DND-41 (cell line): Measurements from ENCODE around the gene RNPEPL1.
A peak's percentile ranks its signal among the peaks of the same experiment; 100 is the strongest.

ENCODE experiments used
- ATAC-seq: fragments of 200-7000 bp; cut with Tn5 transposase; 3 replicates; pipeline ENCODE4 v1.9.1; 2021; ENCODE audit warnings: low read depth; ENCODE audit not compliant: insufficient read depth
- DNase-seq: peaks from one replicate; pipeline ENCODE4 v3.0.0-alpha.2; 2020
- H2AFZ ChIP-seq: 2 replicates; pipeline ENCODE4 v1.6.0; 2012; ENCODE audit warnings: low read depth, low read length
- H3K27ac ChIP-seq: 2 replicates; pipeline ENCODE4 v1.5.1; 2012; ENCODE audit warnings: low read length, inconsistent platforms
- H3K27me3 ChIP-seq: fragments of 200-600 bp; sonication (generic); 2 replicates; pipeline ENCODE4 v1.6.0; 2012; ENCODE audit warnings: low read length, mild to moderate bottlenecking, inconsistent platforms; ENCODE audit not compliant: insufficient read depth, poor library complexity
- H3K36me3 ChIP-seq: 2 replicates; pipeline ENCODE4 v1.5.1; 2012; ENCODE audit warnings: low read length, inconsistent platforms; ENCODE audit not compliant: insufficient read depth
- H3K4me1 ChIP-seq: 2 replicates; pipeline ENCODE4 v1.5.1; 2012; ENCODE audit warnings: mild to moderate bottlenecking, low read length; ENCODE audit not compliant: insufficient read depth
- H3K4me2 ChIP-seq: 2 replicates; pipeline ENCODE4 v1.6.0; 2012; ENCODE audit warnings: mild to moderate bottlenecking, moderate library complexity, low read length, inconsistent platforms; ENCODE audit not compliant: insufficient read depth
- H3K4me3 ChIP-seq, 2 experiments: fragments of 200-600 bp in 1 of 2; shearing (Covaris generic) in 1 of 2; 2 replicates each; pipeline ENCODE4 v1.5.1; 2012 to 2016; ENCODE audit warnings: inconsistent platforms in 2 of 2, low read length in 2 of 2, mild to moderate bottlenecking in 2 of 2, low read depth in 1 of 2, moderate library complexity in 1 of 2
- H3K79me2 ChIP-seq: 2 replicates; pipeline ENCODE4 v1.6.0; 2012; ENCODE audit warnings: low read length, inconsistent platforms; ENCODE audit not compliant: insufficient read depth
- H3K9ac ChIP-seq: 2 replicates; pipeline ENCODE4 v1.6.0; 2012; ENCODE audit warnings: low read depth, mild to moderate bottlenecking, inconsistent platforms, low read length, moderate library complexity
- H3K9me3 ChIP-seq: 2 replicates; pipeline ENCODE4 v1.5.1; 2012; ENCODE audit warnings: low read length, moderate library complexity, mild to moderate bottlenecking, inconsistent platforms; ENCODE audit not compliant: insufficient read depth, severe bottlenecking
- H4K20me1 ChIP-seq: 2 replicates; pipeline ENCODE4 v1.6.0; 2012; ENCODE audit warnings: low read length; ENCODE audit not compliant: insufficient read depth
- EZH2 ChIP-seq: IDR thresholded peaks from 3 replicates; pipeline ENCODE4 v1.6.1; 2012; ENCODE audit warnings: borderline replicate concordance, low read depth, mild to moderate bottlenecking, moderate library complexity, low read length, inconsistent platforms; ENCODE audit not compliant: severe bottlenecking
- TF ChIP-seq, protein P1 (sequence below): IDR thresholded peaks from 2 replicates; pipeline ENCODE4 v1.5.1; 2012; ENCODE audit warnings: borderline replicate concordance, low read length, moderate library complexity, mild to moderate bottlenecking; ENCODE audit not compliant: poor library complexity, severe bottlenecking; ENCODE audit errors: extremely low read depth

RNPEPL1 gene, protein sequence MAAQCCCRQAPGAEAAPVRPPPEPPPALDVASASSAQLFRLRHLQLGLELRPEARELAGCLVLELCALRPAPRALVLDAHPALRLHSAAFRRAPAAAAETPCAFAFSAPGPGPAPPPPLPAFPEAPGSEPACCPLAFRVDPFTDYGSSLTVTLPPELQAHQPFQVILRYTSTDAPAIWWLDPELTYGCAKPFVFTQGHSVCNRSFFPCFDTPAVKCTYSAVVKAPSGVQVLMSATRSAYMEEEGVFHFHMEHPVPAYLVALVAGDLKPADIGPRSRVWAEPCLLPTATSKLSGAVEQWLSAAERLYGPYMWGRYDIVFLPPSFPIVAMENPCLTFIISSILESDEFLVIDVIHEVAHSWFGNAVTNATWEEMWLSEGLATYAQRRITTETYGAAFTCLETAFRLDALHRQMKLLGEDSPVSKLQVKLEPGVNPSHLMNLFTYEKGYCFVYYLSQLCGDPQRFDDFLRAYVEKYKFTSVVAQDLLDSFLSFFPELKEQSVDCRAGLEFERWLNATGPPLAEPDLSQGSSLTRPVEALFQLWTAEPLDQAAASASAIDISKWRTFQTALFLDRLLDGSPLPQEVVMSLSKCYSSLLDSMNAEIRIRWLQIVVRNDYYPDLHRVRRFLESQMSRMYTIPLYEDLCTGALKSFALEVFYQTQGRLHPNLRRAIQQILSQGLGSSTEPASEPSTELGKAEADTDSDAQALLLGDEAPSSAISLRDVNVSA

DNA sequence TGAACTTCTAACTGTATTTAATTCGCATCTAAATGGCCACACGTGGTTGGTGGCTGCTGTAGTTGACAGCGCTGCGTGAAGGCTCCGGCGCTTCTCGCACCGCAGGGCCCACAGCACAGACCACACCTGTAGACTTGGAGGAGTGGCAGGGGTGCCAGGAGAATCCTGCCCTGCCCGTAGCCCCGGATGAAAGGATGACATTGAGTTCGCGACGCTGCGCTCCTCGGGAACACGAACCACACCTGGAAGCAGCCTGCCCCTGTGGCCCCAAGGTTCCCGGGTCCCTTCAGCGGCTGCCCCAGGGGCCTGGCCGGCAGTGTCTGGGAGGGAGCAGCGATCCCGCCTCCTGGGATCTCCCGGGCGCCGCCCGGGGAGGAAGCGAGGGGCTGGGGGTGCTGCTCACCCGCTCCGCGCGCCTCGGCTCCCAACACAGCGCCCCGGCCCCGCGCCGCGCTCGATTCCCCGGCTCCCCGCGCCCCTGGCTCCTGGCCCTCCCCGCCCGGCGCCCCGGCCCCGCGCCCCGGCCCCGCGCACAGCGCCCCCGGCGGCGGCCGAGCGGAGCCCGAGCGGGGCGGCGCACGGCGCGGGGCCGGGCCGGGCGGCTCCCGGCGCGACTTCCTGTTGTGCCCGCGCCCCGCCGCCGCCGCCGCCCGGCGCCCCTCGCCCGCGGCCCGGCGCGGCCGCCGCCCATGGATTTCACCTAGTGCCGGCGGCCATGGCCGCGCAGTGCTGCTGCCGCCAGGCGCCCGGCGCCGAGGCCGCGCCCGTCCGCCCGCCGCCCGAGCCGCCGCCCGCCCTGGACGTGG, at the start of gene RNPEPL1:
Gene RNPEPL1 (plus strand): TSS at position 613 of the 806 bp plus-strand sequence. CDS start 103 bp downstream, at position 716.
- Histone ChIP-seq H3K27ac (peak within 1 kb of the TSS; percentile 85), H3K36me3 (peaks cover 31% of the 10 kb centered on the region), H2AFZ (peak within 1 kb of the TSS; percentile 79), H4K20me1 (peaks cover 35% of the 10 kb centered on the region), H3K79me2 (peaks cover 64% of the 10 kb centered on the region), H3K4me2 (peak within 1 kb of the TSS; percentile 81), H3K9ac (peak within 1 kb of the TSS; percentile 88), H3K27me3 (no peaks in the 10 kb centered on the region), H3K4me3 (peak within 1 kb of the TSS; percentile 64 to 84; a peak in 3 of 4 replicates), H3K4me1 (peaks cover 67% of the 10 kb centered on the region), H3K9me3 (no peaks in the 10 kb centered on the region)
- TF ChIP-seq, protein P1, sequence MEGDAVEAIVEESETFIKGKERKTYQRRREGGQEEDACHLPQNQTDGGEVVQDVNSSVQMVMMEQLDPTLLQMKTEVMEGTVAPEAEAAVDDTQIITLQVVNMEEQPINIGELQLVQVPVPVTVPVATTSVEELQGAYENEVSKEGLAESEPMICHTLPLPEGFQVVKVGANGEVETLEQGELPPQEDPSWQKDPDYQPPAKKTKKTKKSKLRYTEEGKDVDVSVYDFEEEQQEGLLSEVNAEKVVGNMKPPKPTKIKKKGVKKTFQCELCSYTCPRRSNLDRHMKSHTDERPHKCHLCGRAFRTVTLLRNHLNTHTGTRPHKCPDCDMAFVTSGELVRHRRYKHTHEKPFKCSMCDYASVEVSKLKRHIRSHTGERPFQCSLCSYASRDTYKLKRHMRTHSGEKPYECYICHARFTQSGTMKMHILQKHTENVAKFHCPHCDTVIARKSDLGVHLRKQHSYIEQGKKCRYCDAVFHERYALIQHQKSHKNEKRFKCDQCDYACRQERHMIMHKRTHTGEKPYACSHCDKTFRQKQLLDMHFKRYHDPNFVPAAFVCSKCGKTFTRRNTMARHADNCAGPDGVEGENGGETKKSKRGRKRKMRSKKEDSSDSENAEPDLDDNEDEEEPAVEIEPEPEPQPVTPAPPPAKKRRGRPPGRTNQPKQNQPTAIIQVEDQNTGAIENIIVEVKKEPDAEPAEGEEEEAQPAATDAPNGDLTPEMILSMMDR = peak; percentile 10
- no peak for TF ChIP-seq EZH2
- DNase-seq (peak; percentile 61), ATAC-seq (peak; percentile 13)

DNA sequence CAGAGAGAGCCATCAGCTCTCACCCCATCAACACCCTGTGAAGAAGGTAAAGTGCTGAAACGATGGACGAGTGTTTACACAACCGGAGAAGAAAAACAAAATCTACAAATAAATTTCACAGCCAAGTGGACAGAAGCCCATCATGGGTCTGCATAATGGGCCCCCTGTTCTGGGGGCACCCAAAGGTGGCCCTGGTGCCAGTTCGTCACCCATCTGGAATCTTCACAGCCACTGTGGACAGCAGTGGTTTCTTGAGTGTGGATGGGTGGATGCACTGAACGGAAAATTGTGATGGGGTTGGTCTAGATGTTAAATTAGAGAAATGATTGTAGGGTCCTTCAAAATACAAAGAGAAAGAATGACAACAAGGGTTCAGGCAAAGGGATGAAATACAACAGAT, 49.3 kb upstream of the RNPEPL1 start:
- Histone ChIP-seq H3K27me3 (no peaks in the 10 kb centered on the region), H3K9ac (no peak overlapping the region), H3K36me3 (peaks cover 47% of the 10 kb centered on the region), H3K27ac (no peak overlapping the region), H2AFZ (no peak overlapping the region), H4K20me1 (no peaks in the 10 kb centered on the region), H3K9me3 (no peaks in the 10 kb centered on the region), H3K4me3 (no peak overlapping the region), H3K4me2 (no peak overlapping the region), H3K4me1 (no peaks in the 10 kb centered on the region), H3K79me2 (no peaks in the 10 kb centered on the region)
- ATAC-seq = no peak
- TF ChIP-seq, protein P1 = no peak
- TF ChIP-seq EZH2 = no peak
- no peak for DNase-seq

DNA sequence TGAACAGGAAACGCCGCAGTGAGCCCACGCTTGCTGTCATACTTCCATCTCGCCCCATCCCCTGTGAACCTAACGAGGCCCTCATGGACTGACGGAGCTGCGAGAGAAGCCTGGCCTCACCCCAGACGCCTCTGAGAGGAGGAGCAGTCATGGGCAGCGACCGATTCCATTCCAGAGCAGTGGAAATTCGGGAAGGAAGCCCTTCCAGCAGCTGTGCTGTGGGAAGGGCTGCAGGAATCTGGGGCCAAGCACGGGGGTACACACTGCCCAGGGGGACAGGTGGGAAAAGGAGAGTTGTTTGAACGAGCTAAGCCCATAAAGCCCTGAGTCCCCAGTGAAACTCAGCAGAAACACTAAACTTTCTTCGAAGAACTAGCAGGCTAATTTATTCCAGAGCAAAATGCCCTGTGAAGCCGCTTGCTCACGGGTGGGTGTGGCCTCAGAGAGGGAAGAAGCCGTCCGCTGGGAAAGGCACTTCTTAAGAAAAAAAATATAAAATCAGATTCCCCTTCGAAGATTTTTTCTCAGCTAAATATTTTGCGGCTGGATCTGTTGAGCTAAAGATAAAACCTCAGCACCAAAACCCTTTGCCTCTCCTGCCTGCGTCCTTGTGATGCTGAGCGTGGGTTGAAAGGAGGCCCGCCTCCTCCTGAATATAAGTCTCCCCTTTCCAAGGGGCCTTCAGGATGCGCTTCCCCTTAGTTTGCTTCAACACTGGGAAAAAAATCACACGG, 48.7 kb upstream of the RNPEPL1 start:
- H3K4me3 ChIP-seq = no peak overlapping the region
- H3K9me3 ChIP-seq = peaks cover 3% of the 10 kb centered on the region
- ATAC-seq (no peak), DNase-seq (no peak)
- TF ChIP-seq, protein P1 = no peak
- TF ChIP-seq EZH2 = no peak
- no peak overlapping the region for H3K4me2 ChIP-seq
- H3K79me2 ChIP-seq = no peaks in the 10 kb centered on the region
- H4K20me1 ChIP-seq = no peaks in the 10 kb centered on the region
- H3K27ac ChIP-seq = no peak overlapping the region
- H3K36me3 ChIP-seq = peaks cover 51% of the 10 kb centered on the region
- no peaks in the 10 kb centered on the region for H3K27me3 ChIP-seq
- H2AFZ ChIP-seq = no peak overlapping the region
- H3K9ac ChIP-seq = no peak overlapping the region
- no peaks in the 10 kb centered on the region for H3K4me1 ChIP-seq
